Heart right ventricle (tissue), 16 donors: ENCODE data around the gene PDE4D. TPM values are rescaled to one million over a fixed set of nuclear protein-coding genes. Genes with fewer than 3 reads are reported as not detected.

ENCODE experiments used
- ATAC-seq, 8 donors: fragments of 200-7000 bp; cut with Tn5 transposase; one replicate each; pipeline ENCODE4 v1.9.1; 2020; ENCODE audit warnings: mild to moderate bottlenecking in 8 of 8, moderate library complexity in 8 of 8, moderate number of reproducible peaks in 1 of 8
- DNase-seq, 2 donors: peaks; one replicate each; pipeline ENCODE4 v3.0.0-alpha.2; 2020
- H3K27ac ChIP-seq, 10 donors: fragments of 200-600 bp; sonication (generic) in 2 of 10; one replicate each; pipeline versions ENCODE4 v1.5.0 to v1.8.0; 2020 to 2022; ENCODE audit warnings: mild to moderate bottlenecking in 3 of 10
- H3K27me3 ChIP-seq, 7 donors: fragments of 200-600 bp; one replicate each; pipeline ENCODE4 v1.8.0; 2021 to 2022; ENCODE audit warnings: mild to moderate bottlenecking in 2 of 7
- H3K36me3 ChIP-seq, 9 donors: fragments of 200-600 bp; sonication (generic) in 1 of 9; one replicate each; pipeline versions ENCODE4 v1.5.0 to v1.8.0; 2020 to 2022; ENCODE audit warnings: mild to moderate bottlenecking in 2 of 9
- H3K4me1 ChIP-seq, 9 donors: fragments of 200-600 bp; sonication (generic) in 1 of 9; one replicate each; pipeline versions ENCODE4 v1.5.0 to v1.8.0; 2020 to 2022; ENCODE audit warnings: mild to moderate bottlenecking in 4 of 9
- H3K4me3 ChIP-seq, 10 donors: fragments of 200-600 bp; sonication (generic) in 2 of 10; one replicate each; pipeline versions ENCODE4 v1.5.0 to v1.8.0; 2020 to 2022; ENCODE audit warnings: mild to moderate bottlenecking in 7 of 10, moderate library complexity in 2 of 10
- H3K9me3 ChIP-seq, 11 donors: fragments of 200-600 bp in 10 of 11; sonication (generic) in 2 of 11; one replicate each; pipeline versions ENCODE4 v1.5.0 to v1.8.0; 2013 to 2022; ENCODE audit warnings: mild to moderate bottlenecking in 2 of 11, control low read depth in 1 of 11, moderate library complexity in 1 of 11
- CTCF ChIP-seq, 9 donors: fragments of 200-600 bp; sonication (generic) in 2 of 9; IDR thresholded peaks; one replicate each; pipeline versions ENCODE4 v1.5.0 to v1.8.0; 2021 to 2022; ENCODE audit warnings: antibody characterized with exemption in 9 of 9, mild to moderate bottlenecking in 5 of 9, moderate library complexity in 1 of 9
- WGBS, 2 donors: extraction: QIAGEN DNeasy Blood & Tissue Kit; methylation state at CpG; one replicate each; pipeline ENCODE4 v1.1.7; 2013; ENCODE audit warnings: inconsistent platforms in 1 of 2; 5-methylcytosine and 5-hydroxymethylcytosine counted together
- intact Hi-C, 10 donors: fragments of 100-400 bp; cut with DNase I; formaldehyde crosslinking; loops; one replicate each; pipeline versions ENCODE4 v1.11.1 to v1.14.2; 2022
- polyA plus RNA-seq, 2 donors: library from polyadenylated mRNA; stranded (reverse); fragments of 200-250 nt; gene quantifications; one replicate each; pipeline ENCODE4 v1.2.3, GENCODE V29; 2013
- total RNA-seq, 10 donors: library from RNA; stranded (reverse); fragmentation: NEBNext Ultra II Directional in 3 of 10; extraction: Animal tissue kit (Norgen Biotek cat#: 25700) in 3 of 10; gene quantifications; one replicate each; pipeline versions ENCODE4 v1.2.1 to v1.2.4, GENCODE V29; 2021 to 2023
- donor health status: Arrhythmogenic right ventricular cardiomyopathy.
- donor health status: ischemic (EF 13 %, LVEDD 7.1; RV severe dilation, severe dysfunction).
- donor health status: healthy with polysubstance abuse.
- donor health status: DM: no; HTN: yes; CAD: no.
- donor health status: DM: no; HTN: no; CAD: no.
- donor health status: ischemic (EF 25% LVEDD 6.9; RV normal size, moderate dysfunction).
- donor health status: ischemic (EF 25% LVEDD 5.7; RV mildly dilated, moderate dysfunction).
- donor health status: healthy.
- donor health status: DM: yes; HTN: yes; CAD: no.
- donor health status: Ischemic cardiomyopathy.
- donor health status: ischemic (EF 35%, LVEDD 5.7; RV mildly dilated, moderate dysfunction).
- donor health status: nonischemic (EF 11% LVEDD 7.7; RV severe dilation, severe dysfunction).
- donor health status: DM: yes; HTN: yes; CAD: no.
- donor health status: PGD.
- donor health status: ischemic (EF 29% LVEDD 5.4; RV normal size, mild dysfunction).
- donor health status: nonischemic (EF 23%, LVEDD 6.1; RV moderate dilation, normal function).

The PDE4D gene
- total and polyA plus RNA-seq, 12 donors: 5.8 to 83.2 (median 39.5) TPM

DNA sequence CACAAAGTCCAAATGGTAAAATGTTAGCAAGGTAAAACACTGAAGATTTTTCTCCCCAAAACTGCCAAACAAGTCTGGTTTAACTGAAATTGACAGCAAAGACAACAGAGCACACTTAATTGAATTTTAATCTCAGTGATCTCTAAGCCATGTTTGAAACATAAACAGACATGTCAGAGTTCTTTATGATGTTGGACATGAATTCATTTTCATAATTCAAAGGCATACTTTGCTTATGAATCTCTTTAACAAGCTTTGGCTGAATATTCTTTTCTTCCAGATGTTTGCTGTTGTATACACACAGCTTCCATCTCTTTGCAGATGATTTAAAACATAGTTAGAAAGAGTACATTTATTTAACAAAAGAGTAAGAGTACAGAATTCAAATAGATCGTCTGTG lies 801.6 kb downstream of the PDE4D start:
- DNase-seq: no peak
- no peak for TF ChIP-seq CTCF (IDR thresholded peaks at IDR 0.05)
- no peaks in the 10 kb centered on the region for H3K27me3 ChIP-seq
- intact Hi-C loops: no loop called here
- H3K9me3 ChIP-seq: no peaks in the 10 kb centered on the region
- H3K4me1 ChIP-seq: peaks cover 0 to 25% (median 0%) of the 10 kb centered on the region in 9 donors
- H3K27ac ChIP-seq: no peak overlapping the region
- no peak overlapping the region for H3K4me3 ChIP-seq
- no peaks in the 10 kb centered on the region for H3K36me3 ChIP-seq
- no peak for ATAC-seq
- WGBS, 2 donors: 76 to 82% methylated on average over 1 of the region's 1 CpG

GRCh38 chr5:59090323-59090722 lies 803.2 kb downstream of the PDE4D start:
- WGBS, 2 donors: 77 to 82% methylated on average over 6 of the region's 6 CpGs
- no peak for DNase-seq
- Histone ChIP-seq H3K27me3 (no peaks in the 10 kb centered on the region), H3K4me1 (peaks cover 0 to 16% (median 0%) of the 10 kb centered on the region in 9 donors), H3K9me3 (no peaks in the 10 kb centered on the region), H3K4me3 (no peak overlapping the region), H3K27ac (no peak overlapping the region), H3K36me3 (no peaks in the 10 kb centered on the region)
- TF ChIP-seq CTCF (IDR thresholded peaks at IDR 0.05): no peak
- ATAC-seq: no peak
- intact Hi-C loops: no loop called here

DNA sequence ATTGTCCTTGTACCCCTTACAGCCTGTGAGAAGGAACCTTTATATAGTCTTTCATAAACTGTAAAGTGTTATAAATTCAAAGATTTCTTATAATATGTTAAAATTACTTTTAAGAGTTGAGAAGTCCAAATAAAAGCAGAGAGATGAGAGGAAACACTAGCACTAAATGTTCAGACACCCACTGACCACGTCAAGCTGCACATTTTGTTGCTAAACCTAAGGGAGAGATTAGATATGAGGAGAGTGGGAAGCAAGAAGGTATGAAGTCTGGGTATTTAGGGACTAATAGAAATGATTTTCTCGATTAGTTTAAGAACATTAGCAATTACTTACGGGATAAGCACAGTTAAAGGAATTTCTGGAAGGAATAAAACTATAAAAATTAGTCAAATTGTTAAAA lies 803.8 kb downstream of the PDE4D start:
- peaks cover 0 to 10% (median 0%) of the 10 kb centered on the region in 9 donors for H3K4me1 ChIP-seq
- DNase-seq (no peak), ATAC-seq (peak in 1 of 8 donors; percentile 68)
- H3K4me3 ChIP-seq: no peak overlapping the region
- H3K27me3 ChIP-seq: no peaks in the 10 kb centered on the region
- intact Hi-C loops: no loop called here
- H3K9me3 ChIP-seq: no peaks in the 10 kb centered on the region
- TF ChIP-seq CTCF (IDR thresholded peaks at IDR 0.05): no peak
- no peak overlapping the region for H3K27ac ChIP-seq
- WGBS, 2 donors: 52 to 65% methylated on average over 3 of the region's 3 CpGs
- no peaks in the 10 kb centered on the region for H3K36me3 ChIP-seq

- Histone ChIP-seq H3K36me3 (no peaks in the 10 kb centered on the region), H3K27ac (no peak overlapping the region), H3K4me1 (peaks cover 0 to 9% (median 0%) of the 10 kb centered on the region in 9 donors), H3K4me3 (no peak overlapping the region), H3K9me3 (no peaks in the 10 kb centered on the region), H3K27me3 (no peaks in the 10 kb centered on the region)
- DNase-seq (no peak), ATAC-seq (peak in 3 of 8 donors; percentile 66 to 83 (median 79))
- no peak for TF ChIP-seq CTCF (IDR thresholded peaks at IDR 0.05)
- intact Hi-C loops: no loop called here
Measured at GRCh38 chr5:59088546-59088945, 805.0 kb downstream of the PDE4D start.
